GM19467 (cell line): ENCODE results near the gene HSP90AA1.
"Not testable (repeated sequence)": the region's sequence is repeated elsewhere in the genome, so short reads cannot be mapped to it uniquely, and the experiment has no call there.

ENCODE experiments used
- ATAC-seq: cut with Tn5 transposase; IDR thresholded peaks from one replicate; pipeline ENCODE4 v1.9.1; 2021; ENCODE audit warnings: mild to moderate bottlenecking, moderate library complexity; ENCODE audit not compliant: unreplicated experiment

The HSP90AA1 gene

DNA sequence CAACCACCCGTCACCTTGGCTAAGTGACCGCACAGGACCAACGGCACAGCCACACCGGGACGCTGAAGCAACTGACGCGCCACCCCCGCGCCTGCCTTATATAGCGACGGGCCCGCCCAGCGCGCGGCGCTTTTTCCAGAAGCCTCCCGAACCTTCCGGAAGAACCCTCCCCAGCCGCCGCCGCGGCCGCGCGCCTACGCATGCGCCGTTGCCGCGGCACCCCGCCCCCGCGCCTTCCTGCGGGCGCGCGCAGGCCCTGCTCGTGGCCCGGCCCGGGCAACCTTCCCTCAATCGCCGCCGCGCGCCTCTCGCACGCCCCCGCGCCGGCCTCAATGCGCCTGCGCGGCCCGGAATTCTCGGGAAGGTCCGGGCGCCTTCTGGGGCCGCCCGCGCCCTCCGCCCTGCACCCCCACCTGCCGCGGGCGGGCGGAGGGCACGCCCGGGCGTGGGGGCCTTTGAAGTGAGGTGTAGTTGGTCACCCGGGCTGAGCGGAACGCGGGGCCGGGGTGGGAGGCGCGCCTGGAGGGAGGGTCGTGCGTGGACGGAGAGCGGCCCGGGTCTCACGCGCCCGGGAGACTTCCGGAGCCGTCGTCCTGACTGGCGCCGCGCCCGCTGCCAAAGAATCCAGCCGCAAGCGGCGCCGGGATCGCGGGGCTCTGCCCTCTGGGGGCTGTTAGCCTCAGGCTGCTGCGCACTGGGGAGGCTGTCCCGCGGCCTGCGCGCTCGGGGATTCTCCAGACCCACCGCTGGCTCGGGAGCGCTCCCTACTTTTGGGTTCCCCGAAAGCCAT, at the start of gene HSP90AA1:
Gene HSP90AA1, minus strand, starts transcription at position 73 of the 790 bp plus-strand sequence. CDS start 666 bp downstream, outside the sequence.
- peak; percentile 69 for ATAC-seq

DNA sequence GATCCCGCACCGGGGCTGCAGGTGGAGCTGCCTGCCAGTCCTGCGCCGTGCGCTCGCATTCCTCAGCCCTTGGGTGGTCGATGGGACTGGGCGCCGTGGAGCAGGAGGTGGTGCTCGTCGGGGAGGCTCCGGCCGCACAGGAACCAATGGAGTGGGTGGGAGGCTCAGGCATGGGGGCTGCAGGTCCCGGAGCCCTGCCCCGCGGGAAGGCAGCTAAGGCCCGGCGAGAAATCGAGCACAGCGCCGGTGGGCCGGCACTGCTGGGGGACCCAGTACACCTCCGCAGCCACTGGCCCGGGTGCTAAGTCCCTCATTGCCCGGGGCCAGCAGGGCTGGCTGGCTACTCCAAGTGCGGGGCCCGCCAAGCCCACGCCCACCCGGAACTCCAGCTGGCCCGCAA, 48.6 kb upstream of the HSP90AA1 start:
- ATAC-seq: not testable (repeated sequence)

DNA sequence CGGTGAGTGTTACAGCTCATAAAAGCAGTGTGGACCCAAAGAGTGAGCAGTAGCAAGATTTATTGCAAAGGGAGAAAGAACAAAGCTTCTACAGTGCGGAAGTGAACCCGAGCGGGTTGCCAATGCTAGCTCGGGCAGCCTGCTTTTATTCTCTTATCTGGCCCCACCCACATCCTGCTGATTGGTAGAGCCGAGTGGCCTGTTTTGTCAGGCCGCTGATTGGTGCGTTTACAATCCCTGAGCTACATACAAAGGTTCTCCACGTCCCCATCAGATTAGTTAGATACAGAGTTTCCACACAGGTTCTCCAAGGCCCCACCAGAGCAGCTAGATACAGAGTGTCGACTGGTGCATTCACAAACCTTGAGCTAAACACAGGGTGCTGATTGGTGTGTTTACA, 47.9 kb upstream of the HSP90AA1 start:
- not testable (repeated sequence) for ATAC-seq

DNA sequence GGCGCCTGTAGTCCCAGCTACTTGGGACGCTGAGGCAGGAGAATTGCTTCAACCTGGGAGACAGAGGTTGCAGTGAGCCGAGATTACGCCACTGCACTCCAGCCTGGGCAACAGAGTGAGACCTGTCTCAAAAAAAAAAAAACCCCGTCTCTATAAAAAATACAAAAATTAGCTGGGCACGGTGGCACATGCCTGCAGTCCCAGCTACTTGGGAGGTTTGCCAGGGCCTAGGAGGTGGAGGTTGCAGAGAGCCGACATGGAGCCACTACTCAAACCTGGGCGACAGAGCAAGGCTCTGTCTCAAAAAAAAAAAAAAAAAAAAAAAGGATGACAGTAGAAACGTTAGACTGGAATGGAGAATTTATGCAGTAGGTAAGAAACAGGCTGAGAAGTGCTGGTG, 47.2 kb upstream of the HSP90AA1 start:
- ATAC-seq: not testable (repeated sequence)

DNA sequence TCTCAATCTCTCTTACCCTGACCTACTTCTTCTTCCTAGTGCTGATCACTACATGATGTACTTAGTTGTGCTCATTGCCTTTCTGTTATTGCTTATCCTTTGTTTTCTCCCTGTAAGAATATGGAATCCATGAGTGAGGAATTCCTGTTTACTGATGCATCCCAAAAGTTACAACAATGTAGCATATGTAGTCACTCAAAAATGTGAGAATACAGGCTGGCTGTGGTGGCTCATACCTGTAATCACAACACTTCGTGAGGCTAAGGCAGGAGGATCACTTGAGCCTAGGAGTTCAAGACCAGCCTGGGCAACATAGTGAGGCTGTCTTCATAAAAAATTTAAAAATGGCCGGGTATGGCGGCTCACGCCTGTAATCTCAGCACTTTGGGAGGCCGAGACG, 44.9 kb upstream of the HSP90AA1 start:
- ATAC-seq: no peak

DNA sequence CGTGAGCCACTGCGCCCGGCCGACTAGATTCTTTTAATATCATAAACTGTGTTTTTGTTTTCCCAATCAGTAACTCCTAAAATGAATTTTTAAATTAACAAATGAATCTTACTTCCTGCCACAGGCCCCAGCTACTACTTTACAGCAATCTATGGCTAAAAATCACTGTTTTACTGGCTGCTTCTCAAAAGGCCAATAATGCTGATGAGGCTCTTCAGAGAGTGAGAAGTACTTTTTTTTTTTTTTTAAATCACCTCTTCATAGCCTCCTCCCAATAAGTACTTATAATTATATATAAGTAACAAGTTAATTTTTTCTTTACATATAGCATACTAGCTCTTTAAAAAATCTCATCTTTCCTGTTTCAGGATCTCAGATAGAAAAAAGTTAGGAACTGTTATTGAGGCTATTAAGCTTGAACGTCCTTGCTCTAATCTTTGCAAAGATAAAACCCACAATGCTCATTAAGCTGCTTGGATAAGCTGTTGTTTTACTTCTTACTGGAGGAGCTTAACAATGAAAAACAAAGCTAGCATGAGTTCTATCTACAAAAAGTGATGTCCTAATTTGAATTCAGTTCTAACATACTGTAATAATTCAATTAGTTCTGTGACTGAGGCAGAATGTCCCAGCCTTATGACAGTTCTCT, 40.1 kb upstream of the HSP90AA1 start:
- ATAC-seq: no peak

GRCh38 chr14:102125546-102125945, 38.7 kb upstream of the HSP90AA1 start:
- ATAC-seq: no peak

DNA sequence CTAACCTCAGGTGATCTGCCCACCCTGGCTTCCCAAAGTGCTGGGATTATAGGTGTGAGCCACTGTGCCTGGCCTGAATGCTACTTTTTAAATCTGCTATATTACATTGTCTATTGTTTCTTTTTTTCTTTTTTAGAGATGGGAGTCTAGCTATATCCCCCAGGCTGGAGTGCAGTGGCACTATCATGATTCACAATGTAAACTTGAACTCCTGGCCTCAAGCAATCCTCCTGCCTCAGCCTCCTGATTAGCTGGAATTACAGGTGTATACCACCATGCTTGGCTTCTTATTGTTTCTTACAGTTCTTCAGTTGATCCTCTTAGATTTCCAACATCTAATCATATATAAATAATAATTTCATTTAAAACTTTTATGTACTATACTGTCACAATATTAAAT, 37.6 kb upstream of the HSP90AA1 start:
- ATAC-seq: no peak

DNA sequence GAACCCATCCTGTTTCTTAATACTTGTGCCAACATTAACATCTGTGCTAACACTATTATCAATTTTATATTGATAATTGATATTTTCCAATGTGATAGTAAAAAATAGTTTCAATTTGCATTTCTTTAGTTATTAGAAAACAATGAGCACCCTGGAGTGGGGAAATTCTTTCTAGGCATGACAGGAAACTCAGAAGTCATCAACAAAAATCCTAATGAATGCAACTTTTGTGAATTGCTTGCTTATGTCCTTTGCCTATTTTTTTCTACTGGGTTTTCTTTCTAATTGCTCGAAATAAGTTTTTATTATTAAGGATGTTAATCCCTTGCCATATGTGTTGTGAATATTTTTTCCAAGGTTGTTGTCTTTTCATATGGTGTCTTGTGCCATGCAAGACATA, 34.7 kb upstream of the HSP90AA1 start:
- ATAC-seq: no peak

GRCh38 chr14:102120888-102121287, 34.0 kb upstream of the HSP90AA1 start:
- ATAC-seq: no peak

DNA sequence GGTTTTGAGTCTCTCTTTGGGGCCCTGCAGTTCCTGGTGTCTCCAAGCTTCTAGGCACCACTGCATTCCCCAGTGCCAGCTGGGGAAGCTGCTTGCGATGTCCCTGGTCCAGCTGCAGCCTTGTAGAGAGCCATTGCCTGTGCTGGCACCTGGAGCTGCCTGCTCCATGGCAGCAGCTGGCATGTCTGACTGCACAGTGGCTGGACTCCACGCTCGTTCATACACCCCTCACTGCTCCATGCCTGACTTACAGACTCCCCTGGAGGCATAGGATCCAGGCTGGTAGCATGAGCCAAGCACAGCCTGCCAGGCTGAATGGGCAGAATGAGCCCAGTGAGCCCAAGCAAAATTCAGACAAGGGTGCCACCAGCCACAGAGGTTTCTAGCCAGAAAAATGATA, 31.0 kb upstream of the HSP90AA1 start:
- no peak for ATAC-seq

DNA sequence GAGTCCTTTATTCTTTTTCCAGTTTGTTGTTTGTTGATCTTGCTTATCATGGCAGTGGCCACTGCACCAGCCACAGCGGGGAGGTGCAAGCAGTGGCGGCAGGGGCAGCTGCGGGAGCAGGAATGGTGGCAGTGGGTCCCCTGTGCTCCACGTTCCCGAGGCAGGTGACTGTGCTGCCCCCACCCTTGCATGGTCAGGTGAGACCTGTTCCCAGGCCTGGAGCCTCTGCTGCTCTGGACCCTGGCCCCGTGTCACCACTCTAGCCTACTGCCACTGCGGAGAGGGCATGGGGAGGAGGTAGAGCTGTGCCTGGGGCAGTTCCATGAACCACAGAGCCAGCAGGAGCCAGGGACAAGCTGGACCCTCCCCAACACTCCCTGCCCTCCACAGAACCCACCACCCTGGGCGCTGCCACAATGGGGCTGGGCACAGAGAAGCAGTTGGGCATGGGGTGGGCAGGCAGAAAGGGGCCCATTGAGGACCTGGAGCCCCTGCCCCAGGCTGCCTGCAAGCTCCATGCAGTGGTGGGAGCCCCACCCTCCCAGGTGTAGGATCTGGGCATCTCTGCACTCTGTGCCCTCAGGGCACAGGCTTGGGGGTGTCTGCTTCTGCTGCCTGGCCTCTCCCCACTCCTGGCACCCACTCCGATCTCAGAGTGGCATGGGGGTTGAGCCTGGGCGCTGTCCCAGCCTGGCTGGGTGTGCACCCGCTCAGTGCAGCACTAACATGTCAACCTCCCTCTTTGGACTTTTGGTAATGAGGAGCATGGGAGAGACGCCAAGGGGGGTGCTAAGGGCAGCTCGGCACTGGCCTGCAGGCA, 29.7 kb upstream of the HSP90AA1 start:
- no peak for ATAC-seq

GRCh38 chr14:102111101-102111500, 24.3 kb upstream of the HSP90AA1 start:
- no peak for ATAC-seq

- ATAC-seq: not testable (repeated sequence)
Observed at GRCh38 chr14:102109332-102109731, 22.5 kb upstream of the HSP90AA1 start.

- ATAC-seq: no peak
Observed at GRCh38 chr14:102105369-102105768, 18.5 kb upstream of the HSP90AA1 start.

- ATAC-seq: no peak
Observed at GRCh38 chr14:102103062-102103695, 16.3 kb upstream of the HSP90AA1 start.

- ATAC-seq: no peak
Observed at GRCh38 chr14:102097441-102098135, 10.7 kb upstream of the HSP90AA1 start.

DNA sequence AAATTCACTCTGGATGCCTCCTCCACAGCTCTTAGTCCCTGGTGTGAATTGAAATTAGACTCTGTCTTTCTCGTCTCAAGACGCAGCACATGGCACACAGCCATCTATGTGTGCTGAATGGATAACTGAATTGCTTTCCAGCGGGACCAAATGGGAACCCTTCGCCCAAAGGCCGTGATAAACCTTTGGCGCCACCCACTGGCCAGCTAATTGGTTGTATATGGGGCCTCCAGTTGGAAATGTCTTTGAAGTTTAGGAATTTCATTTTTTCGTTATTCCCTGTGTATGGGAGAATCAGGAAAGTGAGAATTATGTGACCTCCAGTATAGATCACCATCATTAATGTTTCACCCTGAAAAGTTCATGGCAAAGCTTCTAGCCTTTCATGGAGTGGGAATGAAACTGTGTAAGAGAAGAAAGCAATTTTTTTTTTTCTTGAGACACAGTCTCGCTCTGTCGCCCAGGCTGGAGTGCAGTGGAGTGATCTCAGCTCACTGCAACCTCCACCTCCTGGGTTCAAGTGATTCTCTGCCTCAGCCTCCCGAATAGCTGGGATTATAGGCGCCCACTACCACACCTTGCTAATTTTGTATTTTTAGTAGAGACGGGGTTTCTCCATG, 9.8 kb upstream of the HSP90AA1 start:
- no peak for ATAC-seq

DNA sequence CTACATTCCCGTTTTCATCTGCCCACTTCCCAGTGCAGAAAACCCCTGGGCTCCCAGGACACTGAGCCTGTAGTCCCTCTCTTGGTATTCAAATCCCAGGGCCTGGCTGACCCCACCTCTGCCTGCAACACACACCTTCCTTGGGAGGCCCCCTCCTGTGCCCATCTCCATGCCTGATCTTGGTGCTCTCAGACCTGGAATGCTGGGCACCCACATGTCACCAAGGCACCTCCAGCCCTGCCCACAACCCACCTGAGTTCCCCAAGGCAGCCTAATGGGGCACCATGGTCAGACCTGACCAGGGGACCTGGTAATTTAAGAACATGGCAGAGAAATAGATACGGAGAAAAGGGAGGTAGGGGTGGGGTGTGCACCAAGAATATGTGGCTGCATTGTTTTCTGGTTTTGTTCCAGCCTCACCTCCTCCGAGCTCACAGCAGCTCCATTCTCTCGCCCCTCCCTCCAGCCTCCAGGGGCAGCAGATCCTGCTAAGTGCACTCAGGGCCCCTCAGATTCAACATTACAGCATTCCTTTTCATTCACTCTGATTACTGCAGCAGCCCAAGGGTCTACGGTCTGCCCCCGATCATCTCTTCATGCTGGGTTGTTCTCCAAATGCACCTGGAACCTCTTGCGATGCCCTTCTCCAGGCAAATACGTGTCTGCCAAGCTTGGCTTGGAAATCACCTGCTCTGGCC, 9.2 kb upstream of the HSP90AA1 start:
- ATAC-seq: no peak
